H9 (cell line): ENCODE results near the gene CLEC1A. TPM values are rescaled to one million over a fixed set of nuclear protein-coding genes. Genes with fewer than 3 reads are reported as not detected.

Experiments
- DNase-seq: peaks from one replicate; pipeline ENCODE4 v3.0.0-alpha.2; 2017
- H2AFZ ChIP-seq: one replicate; pipeline ENCODE4 v1.6.1; 2013; ENCODE audit warnings: mild to moderate bottlenecking, low read length, control low read depth, moderate library complexity
- H2AK5ac ChIP-seq: 2 replicates; pipeline ENCODE4 v1.6.1; 2013; ENCODE audit warnings: low read length, control low read depth, mixed read lengths; ENCODE audit not compliant: insufficient read length
- H2BK120ac ChIP-seq: one replicate; pipeline ENCODE4 v1.6.1; 2013; ENCODE audit warnings: low read depth, mild to moderate bottlenecking, low read length, control low read depth, inconsistent platforms; ENCODE audit not compliant: poor library complexity, severe bottlenecking
- H2BK12ac ChIP-seq: 2 replicates; pipeline ENCODE4 v1.6.1; 2013; ENCODE audit warnings: low read length, control low read depth, mixed read lengths, low read depth; ENCODE audit not compliant: insufficient read length
- H2BK15ac ChIP-seq: 2 replicates; pipeline ENCODE4 v1.6.1; 2013; ENCODE audit warnings: low read depth, low read length, control low read depth
- H2BK20ac ChIP-seq: one replicate; pipeline ENCODE4 v1.6.1; 2013; ENCODE audit warnings: low read depth, mild to moderate bottlenecking, low read length, control low read depth, inconsistent platforms; ENCODE audit not compliant: poor library complexity, severe bottlenecking
- H2BK5ac ChIP-seq: 2 replicates; pipeline ENCODE4 v1.6.1; 2013; ENCODE audit warnings: low read length, control low read depth, mixed read lengths; ENCODE audit not compliant: insufficient read length
- H3K14ac ChIP-seq: 2 replicates; pipeline ENCODE4 v1.6.1; 2013; ENCODE audit warnings: low read length, control low read depth; ENCODE audit not compliant: insufficient read depth
- H3K18ac ChIP-seq: 2 replicates; pipeline ENCODE4 v1.6.1; 2013; ENCODE audit warnings: low read depth, mild to moderate bottlenecking, mixed read lengths, low read length, control low read depth; ENCODE audit not compliant: insufficient read length
- H3K23ac ChIP-seq: 2 replicates; pipeline ENCODE4 v1.6.1; 2013; ENCODE audit warnings: low read length, control low read depth, mixed read lengths, low read depth; ENCODE audit not compliant: insufficient read length
- H3K23me2 ChIP-seq: 2 replicates; pipeline ENCODE4 v1.6.1; 2013; ENCODE audit warnings: low read depth, mild to moderate bottlenecking, mixed read lengths, low read length, control low read depth; ENCODE audit not compliant: insufficient read length, poor library complexity, severe bottlenecking
- H3K27ac ChIP-seq: 2 replicates; pipeline ENCODE4 v1.5.1; 2013; ENCODE audit warnings: low read length, control low read depth, mixed read lengths, low read depth; ENCODE audit not compliant: insufficient read length
- H3K27me3 ChIP-seq: 2 replicates; pipeline ENCODE4 v1.6.1; 2013; ENCODE audit warnings: low read length, control low read depth, inconsistent platforms; ENCODE audit not compliant: insufficient read depth
- H3K4ac ChIP-seq: 2 replicates; pipeline ENCODE4 v1.6.1; 2013; ENCODE audit warnings: low read depth, mild to moderate bottlenecking, control low read depth, inconsistent platforms, low read length, moderate library complexity
- H3K4me1 ChIP-seq: 2 replicates; pipeline ENCODE4 v1.6.1; 2013; ENCODE audit warnings: low read length, control low read depth, inconsistent platforms; ENCODE audit not compliant: insufficient read depth
- H3K4me2 ChIP-seq: 2 replicates; pipeline ENCODE4 v1.6.1; 2013; ENCODE audit warnings: low read length, control low read depth, mixed read lengths; ENCODE audit not compliant: insufficient read length, insufficient read depth
- H3K56ac ChIP-seq: 2 replicates; pipeline ENCODE4 v1.6.1; 2013; ENCODE audit warnings: low read depth, mild to moderate bottlenecking, mixed read lengths, low read length, control low read depth; ENCODE audit not compliant: insufficient read length
- H3K79me1 ChIP-seq: 2 replicates; pipeline ENCODE4 v1.6.1; 2013; ENCODE audit warnings: low read depth, mild to moderate bottlenecking, moderate library complexity, low read length, control low read depth, inconsistent platforms; ENCODE audit not compliant: insufficient read depth, poor library complexity, severe bottlenecking
- H3K79me2 ChIP-seq: 2 replicates; pipeline ENCODE4 v1.6.1; 2013; ENCODE audit warnings: low read length, control low read depth, inconsistent platforms; ENCODE audit not compliant: insufficient read depth
- H3K9ac ChIP-seq: 2 replicates; pipeline ENCODE4 v1.6.1; 2013; ENCODE audit warnings: low read length, control low read depth, mixed read lengths; ENCODE audit not compliant: insufficient read length; ENCODE audit errors: extremely low read depth
- H3K9me3 ChIP-seq: one replicate; pipeline ENCODE4 v1.6.1; 2013; ENCODE audit warnings: low read depth, low read length, inconsistent platforms; ENCODE audit not compliant: control insufficient read depth
- H3T11ph ChIP-seq: one replicate; pipeline ENCODE4 v1.6.1; 2013; ENCODE audit warnings: mild to moderate bottlenecking, low read length, control low read depth, inconsistent platforms
- H4K20me1 ChIP-seq: one replicate; pipeline ENCODE4 v1.6.1; 2013; ENCODE audit not compliant: control insufficient read depth, insufficient read length, insufficient read depth
- H4K5ac ChIP-seq: 2 replicates; pipeline ENCODE4 v1.6.1; 2013; ENCODE audit warnings: low read depth, mild to moderate bottlenecking, mixed read lengths, low read length, control low read depth; ENCODE audit not compliant: insufficient read length
- H4K8ac ChIP-seq: replicated peaks from 2 replicates; pipeline ENCODE4 v1.6.1; 2013; ENCODE audit warnings: low read length, control low read depth, mixed read lengths, low read depth; ENCODE audit not compliant: insufficient read length
- H4K91ac ChIP-seq: 2 replicates; pipeline ENCODE4 v1.6.1; 2013; ENCODE audit warnings: low read depth, mild to moderate bottlenecking, moderate library complexity, mixed read lengths, low read length, control low read depth; ENCODE audit not compliant: insufficient read length
- H3K27ac Mint-ChIP-seq, 3 experiments: 2 replicates in 2 of 3; 3 replicates in 1 of 3; pipeline ENCODE4 v1.8.0; 2020 to 2021; ENCODE audit warnings: mixed read lengths in 3 of 3, mild to moderate bottlenecking in 1 of 3, moderate library complexity in 1 of 3
- H3K27me3 Mint-ChIP-seq: 2 replicates; pipeline ENCODE4 v1.8.0; 2021; ENCODE audit warnings: low read depth, mild to moderate bottlenecking, moderate library complexity, mixed read lengths
- H3K36me3 Mint-ChIP-seq, 3 experiments: 2 replicates in 2 of 3; 3 replicates in 1 of 3; pipeline ENCODE4 v1.8.0; 2020 to 2021; ENCODE audit warnings: low read depth in 3 of 3, mixed read lengths in 3 of 3; ENCODE audit not compliant: insufficient read depth in 1 of 3
- H3K4me1 Mint-ChIP-seq, 2 experiments: 2 replicates each; pipeline ENCODE4 v1.8.0; 2020; ENCODE audit warnings: mixed read lengths in 2 of 2
- H3K4me3 Mint-ChIP-seq, 2 experiments: 2 replicates in 1 of 2; 3 replicates in 1 of 2; pipeline ENCODE4 v1.8.0; 2020 to 2021; ENCODE audit warnings: mild to moderate bottlenecking in 2 of 2, mixed read lengths in 2 of 2, moderate library complexity in 1 of 2
- H3K9me3 Mint-ChIP-seq, 2 experiments: 2 replicates in 1 of 2; 3 replicates in 1 of 2; pipeline ENCODE4 v1.8.0; 2020; ENCODE audit warnings: mild to moderate bottlenecking in 2 of 2, mixed read lengths in 2 of 2, moderate library complexity in 1 of 2
- CTCF ChIP-seq: fragments of 200-600 bp; sonication (generic); conservative IDR thresholded peaks from 3 replicates; pipeline ENCODE4 v1.8.0; 2021; ENCODE audit warnings: antibody characterized with exemption, mild to moderate bottlenecking
- WGBS: extraction: QIAGEN DNeasy Blood & Tissue Kit; methylation state at CpG from one replicate; pipeline ENCODE4 v1.1.7; 2013; ENCODE audit warnings: missing lambda C conversion rate, low lambda C conversion rate, mixed read lengths; ENCODE audit not compliant: insufficient read length; ENCODE audit errors: extremely low coverage; 5-methylcytosine and 5-hydroxymethylcytosine counted together
- total RNA-seq: library from RNA; stranded (reverse); gene quantifications from 2 replicates; pipeline ENCODE4 v1.2.1, GENCODE V29; 2021

The CLEC1A gene
- total RNA-seq, 1 experiment from 2014 or later: not detected

- H3K27ac ChIP-seq: no peak overlapping the region
- H2BK5ac ChIP-seq: no peak overlapping the region
- no peak overlapping the region for H2AFZ ChIP-seq
- H2AK5ac ChIP-seq: no peak overlapping the region
- H3K23ac ChIP-seq: no peak overlapping the region
- no peak overlapping the region for H2BK120ac ChIP-seq
- no peak overlapping the region for H3K4me2 ChIP-seq
- H3K79me2 ChIP-seq: no peaks in the 10 kb centered on the region
- no peaks in the 10 kb centered on the region for H3K79me1 ChIP-seq
- H3K18ac ChIP-seq: no peak overlapping the region
- H2BK15ac ChIP-seq: no peak overlapping the region
- no peak overlapping the region for H3K4ac ChIP-seq
- H3T11ph ChIP-seq: no peak overlapping the region
- no peak overlapping the region for H3K9ac ChIP-seq
- H2BK12ac ChIP-seq: no peak overlapping the region
- no peak for DNase-seq
- no peaks in the 10 kb centered on the region for H4K20me1 ChIP-seq
- H4K8ac ChIP-seq: no peak overlapping the region
- H3K27ac Mint-ChIP-seq: no peak overlapping the region; a peak in 2 of 7 replicates
- H3K27me3 Mint-ChIP-seq: no peaks in the 10 kb centered on the region; the same call in 1 of the 2 replicates
- no peak for TF ChIP-seq CTCF
- no peaks in the 10 kb centered on the region for H3K27me3 ChIP-seq
- H3K14ac ChIP-seq: no peak overlapping the region
- H4K91ac ChIP-seq: no peak overlapping the region
- no peak overlapping the region for H3K56ac ChIP-seq
- H3K9me3 ChIP-seq: no peaks in the 10 kb centered on the region
- peaks cover 0 to 2% of the 10 kb centered on the region in 2 experiments; a peak in 1 of 5 replicates for H3K9me3 Mint-ChIP-seq
- peaks cover 4% of the 10 kb centered on the region for H3K4me1 ChIP-seq
- H3K4me1 Mint-ChIP-seq: peaks cover 23 to 30% of the 10 kb centered on the region in 2 experiments
- no CpG with 5 or more reads among the region's 13 CpGs for WGBS
- H3K4me3 Mint-ChIP-seq: no peak overlapping the region
- no peaks in the 10 kb centered on the region for H3K23me2 ChIP-seq
- H3K36me3 Mint-ChIP-seq: no peaks in the 10 kb centered on the region; a peak in 1 of 7 replicates
- no peak overlapping the region for H4K5ac ChIP-seq
- no peak overlapping the region for H2BK20ac ChIP-seq
These were observed 37.9 kb upstream of the CLEC1A start for GRCh38 chr12:10136637-10137205.
